Body of pancreas (tissue), 4 donors: Measurements from ENCODE around the gene THSD7A. TPM values are rescaled to one million over a fixed set of nuclear protein-coding genes. Genes with fewer than 3 reads are reported as not detected.
A peak's percentile ranks its signal among the peaks of the same experiment; 100 is the strongest.

Source experiments
- ATAC-seq: fragments of 150-250 bp; one replicate; pipeline ENCODE4 v1.9.1; 2016
- DNase-seq, 4 donors: peaks; one replicate each; pipeline ENCODE4 v3.0.0-alpha.2; 2019
- H3K27ac ChIP-seq, 4 donors: fragments of 200-600 bp; sonication (generic); 1 replicate in 3 of 4; 2 replicates in 1 of 4; pipeline versions ENCODE4 v1.5.1 to v1.6.1; 2016 to 2019; ENCODE audit warnings: mild to moderate bottlenecking in 1 of 4, mixed read lengths in 1 of 4, moderate library complexity in 1 of 4
- H3K27me3 ChIP-seq, 2 donors: fragments of 200-600 bp; sonication (generic); one replicate each; pipeline ENCODE4 v1.6.0; 2016; ENCODE audit warnings: mild to moderate bottlenecking in 1 of 2
- H3K36me3 ChIP-seq, 2 donors: fragments of 200-600 bp; sonication (generic); replicated peaks in 1 of 2; 2 replicates each; pipeline ENCODE4 v1.5.1; 2016; ENCODE audit warnings: low read depth in 2 of 2; ENCODE audit not compliant: insufficient read depth in 1 of 2
- H3K4me1 ChIP-seq: fragments of 200-600 bp; sonication (generic); one replicate; pipeline ENCODE4 v1.6.0; 2016
- H3K4me3 ChIP-seq, 2 donors: fragments of 200-600 bp; sonication (generic); 1 replicate in 1 of 2; 2 replicates in 1 of 2; pipeline ENCODE4 v1.5.1; 2016 to 2019
- H3K9me3 ChIP-seq, 3 donors: fragments of 200-600 bp; sonication (generic); 1 replicate in 2 of 3; 2 replicates in 1 of 3; pipeline ENCODE4 v1.5.1; 2016
- POLR2A ChIP-seq, 3 donors: fragments of 450-650 bp; IDR thresholded peaks; one replicate each; pipeline ENCODE4 v1.6.1; 2016; ENCODE audit warnings: antibody characterized with exemption in 3 of 3, mild to moderate bottlenecking in 2 of 3
- WGBS, 2 donors: methylation state at CpG; one replicate each; pipeline ENCODE4 v1.1.5; 2017; 5-methylcytosine and 5-hydroxymethylcytosine counted together
- intact Hi-C: fragments of 100-400 bp; cut with DNase I; formaldehyde crosslinking; loops from one replicate; pipeline ENCODE4 v1.15.1; 2023
- total RNA-seq, 2 donors: library from RNA; depleted of rRNA; stranded (reverse); fragments of >200 nt; gene quantifications; one replicate each; pipeline ENCODE4 v1.1.0, GENCODE V29; 2016
- TF ChIP-seq, protein P1 (sequence below), 7 experiments: fragments of 450-650 bp in 4 of 7; fragments of 200-600 bp in 3 of 7; sonication (generic) in 3 of 7; IDR thresholded peaks; one replicate each; pipeline ENCODE4 v1.5.1; 2016 to 2019; ENCODE audit warnings: antibody characterized with exemption in 7 of 7

Gene THSD7A
- total RNA-seq, 2 donors from 2014 or later = 0.66 to 7.0 TPM

DNA sequence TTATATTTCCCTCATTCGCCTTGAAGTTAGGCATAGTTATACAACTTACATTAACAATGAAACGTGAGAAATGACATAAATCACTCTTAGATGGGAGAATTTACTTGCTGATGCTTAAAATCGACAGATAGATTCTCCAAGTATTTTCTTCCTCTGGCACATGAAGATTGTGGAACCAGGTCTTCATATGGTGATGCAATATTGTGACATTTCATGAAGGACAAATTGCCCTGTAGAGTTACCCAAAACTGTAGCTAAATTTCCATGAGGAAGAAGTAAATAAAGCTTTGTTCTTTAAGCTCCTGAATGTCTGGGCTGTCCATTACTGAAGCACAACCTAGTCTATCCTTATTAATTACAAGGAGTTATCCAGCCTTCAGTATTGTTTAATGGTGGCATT, 353.1 kb downstream of the THSD7A start:
- no peak for DNase-seq
- intact Hi-C loops = no loop called here
- no peaks in the 10 kb centered on the region for H3K9me3 ChIP-seq
- TF ChIP-seq POLR2A (IDR thresholded peaks at IDR 0.05) = no peak
- TF ChIP-seq, protein P1, sequence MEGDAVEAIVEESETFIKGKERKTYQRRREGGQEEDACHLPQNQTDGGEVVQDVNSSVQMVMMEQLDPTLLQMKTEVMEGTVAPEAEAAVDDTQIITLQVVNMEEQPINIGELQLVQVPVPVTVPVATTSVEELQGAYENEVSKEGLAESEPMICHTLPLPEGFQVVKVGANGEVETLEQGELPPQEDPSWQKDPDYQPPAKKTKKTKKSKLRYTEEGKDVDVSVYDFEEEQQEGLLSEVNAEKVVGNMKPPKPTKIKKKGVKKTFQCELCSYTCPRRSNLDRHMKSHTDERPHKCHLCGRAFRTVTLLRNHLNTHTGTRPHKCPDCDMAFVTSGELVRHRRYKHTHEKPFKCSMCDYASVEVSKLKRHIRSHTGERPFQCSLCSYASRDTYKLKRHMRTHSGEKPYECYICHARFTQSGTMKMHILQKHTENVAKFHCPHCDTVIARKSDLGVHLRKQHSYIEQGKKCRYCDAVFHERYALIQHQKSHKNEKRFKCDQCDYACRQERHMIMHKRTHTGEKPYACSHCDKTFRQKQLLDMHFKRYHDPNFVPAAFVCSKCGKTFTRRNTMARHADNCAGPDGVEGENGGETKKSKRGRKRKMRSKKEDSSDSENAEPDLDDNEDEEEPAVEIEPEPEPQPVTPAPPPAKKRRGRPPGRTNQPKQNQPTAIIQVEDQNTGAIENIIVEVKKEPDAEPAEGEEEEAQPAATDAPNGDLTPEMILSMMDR (IDR thresholded peaks at IDR 0.05) = no peak
- ATAC-seq = no peak
- no peaks in the 10 kb centered on the region for H3K36me3 ChIP-seq
- 65 to 77% methylated on average over 3 of the region's 3 CpGs for WGBS, 2 donors
- H3K27ac ChIP-seq = no peak overlapping the region
- no peaks in the 10 kb centered on the region for H3K27me3 ChIP-seq
- H3K4me1 ChIP-seq = no peaks in the 10 kb centered on the region
- no peak overlapping the region for H3K4me3 ChIP-seq

DNA sequence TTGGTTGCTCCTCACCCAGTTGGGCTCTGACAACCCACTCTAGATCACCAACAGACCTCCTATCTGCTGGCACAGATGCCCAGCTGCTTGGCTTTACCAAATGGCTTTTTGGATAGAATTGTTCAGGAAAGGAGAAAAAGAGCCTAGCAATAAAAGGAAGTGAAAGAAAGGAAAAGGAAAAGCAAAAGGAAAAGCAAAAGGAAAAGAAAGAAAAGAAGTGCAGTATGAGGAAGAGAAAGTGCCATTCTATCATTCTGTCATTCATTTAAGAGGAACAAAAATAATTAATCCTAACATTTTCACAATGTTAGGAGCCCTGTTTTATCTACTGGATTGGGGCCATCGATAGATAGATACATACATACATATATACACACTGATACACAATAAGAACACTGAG, 353.6 kb downstream of the THSD7A start:
- Histone ChIP-seq H3K36me3 (no peaks in the 10 kb centered on the region), H3K4me3 (no peak overlapping the region), H3K27ac (no peak overlapping the region), H3K4me1 (no peaks in the 10 kb centered on the region), H3K9me3 (no peaks in the 10 kb centered on the region), H3K27me3 (no peaks in the 10 kb centered on the region)
- no peak for DNase-seq
- 68 to 79% methylated on average over 1 of the region's 1 CpG for WGBS, 2 donors
- TF ChIP-seq, protein P1 (IDR thresholded peaks at IDR 0.05) = no peak
- TF ChIP-seq POLR2A (IDR thresholded peaks at IDR 0.05) = no peak
- ATAC-seq = no peak
- intact Hi-C loops = no loop called here

DNA sequence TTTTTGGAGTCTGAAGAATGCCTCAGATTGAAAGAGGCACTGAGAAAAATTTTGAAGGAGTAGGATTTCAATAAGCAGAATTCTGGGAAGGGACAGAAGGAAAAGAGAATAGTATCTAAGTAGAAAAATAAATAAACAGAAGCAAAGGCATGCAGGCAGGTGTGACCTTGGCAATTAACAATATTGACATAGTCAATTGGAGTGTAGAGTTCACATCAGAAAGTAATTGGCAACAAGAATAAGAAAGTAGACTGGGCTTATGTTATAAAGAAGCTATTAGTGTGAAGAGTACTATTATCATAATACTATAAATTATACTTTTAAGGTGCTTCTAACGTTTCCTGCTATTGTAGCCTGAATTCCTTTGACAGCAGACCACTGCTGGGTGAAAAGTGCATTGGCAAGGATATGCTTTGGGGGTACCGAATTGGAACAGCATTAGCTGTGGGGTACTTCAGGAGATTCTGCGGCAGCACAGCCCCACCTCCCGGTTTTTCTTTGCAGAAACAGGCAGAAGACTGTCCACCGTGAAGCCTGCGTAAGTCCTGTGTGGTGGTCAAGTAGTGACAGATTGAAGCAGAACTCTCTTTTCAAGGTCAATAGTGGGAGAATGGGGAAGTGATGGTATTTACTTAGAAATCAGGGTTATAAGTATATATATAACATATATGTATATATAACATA, 357.0 kb downstream of the THSD7A start:
- H3K27ac ChIP-seq = no peak overlapping the region
- no peaks in the 10 kb centered on the region for H3K36me3 ChIP-seq
- 33 to 47% methylated on average over 6 of the region's 6 CpGs for WGBS, 2 donors
- H3K4me1 ChIP-seq = no peaks in the 10 kb centered on the region
- no peaks in the 10 kb centered on the region for H3K9me3 ChIP-seq
- no peak overlapping the region for H3K4me3 ChIP-seq
- peak; percentile 27 for ATAC-seq
- peak in 1 of 4 donors; percentile 18 for DNase-seq
- no peaks in the 10 kb centered on the region for H3K27me3 ChIP-seq
- intact Hi-C loops = no loop called here
- TF ChIP-seq, protein P1 (IDR thresholded peaks at IDR 0.05) = peak in 3 of 7 experiments; percentile 19 to 36 (median 30)
- no peak for TF ChIP-seq POLR2A (IDR thresholded peaks at IDR 0.05)

DNA sequence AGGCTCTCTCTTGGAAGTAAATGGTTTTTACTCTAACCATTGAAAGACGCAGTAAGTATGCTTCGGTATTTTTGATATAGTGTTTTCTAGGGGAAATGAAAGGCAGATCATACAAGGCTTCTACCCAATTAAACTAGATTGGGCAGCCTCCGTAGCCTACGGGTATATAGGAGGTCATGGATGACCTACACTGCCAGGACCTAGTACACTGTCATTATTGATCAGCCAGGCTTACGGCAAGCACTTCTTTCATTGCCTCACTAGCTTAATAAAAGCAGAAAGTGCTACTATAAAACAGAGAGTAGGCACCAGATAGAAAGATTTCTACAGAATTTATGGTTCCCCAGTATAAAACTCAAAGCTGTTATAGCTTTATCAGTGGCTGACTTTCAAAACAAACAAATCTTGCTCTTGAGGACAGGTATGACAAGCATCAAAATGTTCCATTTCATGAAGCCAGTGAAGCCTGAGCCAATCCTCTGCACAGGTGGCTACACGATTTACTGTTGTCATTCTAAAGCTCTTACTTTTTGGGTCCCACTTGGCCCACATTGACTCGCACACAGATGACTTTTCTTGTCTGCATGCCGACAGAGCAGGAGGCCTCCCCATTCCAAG, 358.1 kb downstream of the THSD7A start:
- H3K4me1 ChIP-seq = no peaks in the 10 kb centered on the region
- no peak for ATAC-seq
- DNase-seq = no peak
- 87 to 96% methylated on average over 8 of the region's 8 CpGs for WGBS, 2 donors
- TF ChIP-seq POLR2A (IDR thresholded peaks at IDR 0.05) = no peak
- TF ChIP-seq, protein P1 (IDR thresholded peaks at IDR 0.05) = no peak
- intact Hi-C loops = no loop called here
- H3K36me3 ChIP-seq = no peaks in the 10 kb centered on the region
- H3K27me3 ChIP-seq = no peaks in the 10 kb centered on the region
- H3K9me3 ChIP-seq = no peaks in the 10 kb centered on the region
- H3K4me3 ChIP-seq = no peak overlapping the region
- no peak overlapping the region for H3K27ac ChIP-seq

- DNase-seq = no peak
- TF ChIP-seq POLR2A (IDR thresholded peaks at IDR 0.05) = no peak
- TF ChIP-seq, protein P1 (IDR thresholded peaks at IDR 0.05) = no peak
Measured at GRCh38 chr7:11473220-11473619, 358.8 kb downstream of the THSD7A start.

More at GRCh38 chr7:11473220-11473619, 358.8 kb downstream of the THSD7A start:
- no peak for ATAC-seq
- Histone ChIP-seq H3K36me3 (no peaks in the 10 kb centered on the region), H3K27me3 (no peaks in the 10 kb centered on the region), H3K4me1 (no peaks in the 10 kb centered on the region), H3K9me3 (no peaks in the 10 kb centered on the region), H3K4me3 (no peak overlapping the region), H3K27ac (no peak overlapping the region)
- intact Hi-C loops = no loop called here
- WGBS, 2 donors = 34 to 38% methylated on average over 2 of the region's 2 CpGs
